ENCODE results near the gene DCC. TPM values are rescaled to one million over a fixed set of nuclear protein-coding genes. Genes with fewer than 3 reads are reported as not detected.

Gene DCC
- total and polyA plus RNA-seq, 9 of the 15 experiments (the other 6 are each of a cell fraction or from before 2014, with no cell fraction given): not detected

DNA sequence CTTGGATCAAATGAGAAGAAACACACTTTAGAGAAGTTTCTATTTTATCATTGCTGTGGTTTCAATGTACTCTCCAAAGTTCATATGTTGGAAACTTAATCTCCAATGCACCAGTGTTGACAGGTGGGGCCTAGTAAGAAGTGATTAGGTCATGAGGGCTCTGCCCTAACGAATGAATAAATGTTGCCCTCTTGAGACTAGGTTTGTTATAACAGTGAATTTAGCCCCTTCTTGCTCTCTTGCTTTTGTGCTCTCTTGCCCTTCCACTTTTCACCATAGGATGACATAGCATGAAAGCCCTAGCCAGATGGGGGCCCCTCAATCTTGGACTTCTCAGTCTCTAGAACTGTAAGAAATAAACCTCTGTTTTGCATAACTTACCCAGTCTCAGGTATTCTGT, 664.8 kb downstream of the DCC start:
- TF ChIP-seq NFIC (IDR thresholded peaks at IDR 0.05) (no peak), CCNT2 (IDR thresholded peaks at IDR 0.05; ENCODE audit: borderline replicate concordance, extremely low read depth, insufficient read length, low read depth, low read length) (no peak), ZNF384 (IDR thresholded peaks at IDR 0.05; ENCODE audit: low read depth, low read length) (no peak), POLR3A (IDR thresholded peaks at IDR 0.05; ENCODE audit: borderline replicate concordance, extremely low read depth, insufficient read depth, insufficient read length) (no peak), NUFIP1 (IDR thresholded peaks at IDR 0.05; ENCODE audit: partially characterized antibody) (no peak), ESRRB (CRISPR knock-in tag; IDR thresholded peaks at IDR 0.05; ENCODE audit: borderline replicate concordance) (no peak), ZNF76 (CRISPR knock-in tag; IDR thresholded peaks at IDR 0.05; ENCODE audit: borderline replicate concordance) (no peak), XRCC5 (IDR thresholded peaks at IDR 0.05; ENCODE audit: low read depth, low read length) (no peak), RUNX1 (IDR thresholded peaks at IDR 0.05; ENCODE audit: low read depth) (no peak), ZC3H4 (CRISPR knock-in tag; IDR thresholded peaks at IDR 0.05; ENCODE audit: borderline replicate concordance) (no peak)
- TF ChIP-seq, protein P1, sequence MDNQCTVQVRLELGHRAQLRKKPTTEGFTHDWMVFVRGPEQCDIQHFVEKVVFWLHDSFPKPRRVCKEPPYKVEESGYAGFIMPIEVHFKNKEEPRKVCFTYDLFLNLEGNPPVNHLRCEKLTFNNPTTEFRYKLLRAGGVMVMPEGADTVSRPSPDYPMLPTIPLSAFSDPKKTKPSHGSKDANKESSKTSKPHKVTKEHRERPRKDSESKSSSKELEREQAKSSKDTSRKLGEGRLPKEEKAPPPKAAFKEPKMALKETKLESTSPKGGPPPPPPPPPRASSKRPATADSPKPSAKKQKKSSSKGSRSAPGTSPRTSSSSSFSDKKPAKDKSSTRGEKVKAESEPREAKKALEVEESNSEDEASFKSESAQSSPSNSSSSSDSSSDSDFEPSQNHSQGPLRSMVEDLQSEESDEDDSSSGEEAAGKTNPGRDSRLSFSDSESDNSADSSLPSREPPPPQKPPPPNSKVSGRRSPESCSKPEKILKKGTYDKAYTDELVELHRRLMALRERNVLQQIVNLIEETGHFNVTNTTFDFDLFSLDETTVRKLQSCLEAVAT (IDR thresholded peaks at IDR 0.05): no peak
- TF ChIP-seq, protein P2, sequence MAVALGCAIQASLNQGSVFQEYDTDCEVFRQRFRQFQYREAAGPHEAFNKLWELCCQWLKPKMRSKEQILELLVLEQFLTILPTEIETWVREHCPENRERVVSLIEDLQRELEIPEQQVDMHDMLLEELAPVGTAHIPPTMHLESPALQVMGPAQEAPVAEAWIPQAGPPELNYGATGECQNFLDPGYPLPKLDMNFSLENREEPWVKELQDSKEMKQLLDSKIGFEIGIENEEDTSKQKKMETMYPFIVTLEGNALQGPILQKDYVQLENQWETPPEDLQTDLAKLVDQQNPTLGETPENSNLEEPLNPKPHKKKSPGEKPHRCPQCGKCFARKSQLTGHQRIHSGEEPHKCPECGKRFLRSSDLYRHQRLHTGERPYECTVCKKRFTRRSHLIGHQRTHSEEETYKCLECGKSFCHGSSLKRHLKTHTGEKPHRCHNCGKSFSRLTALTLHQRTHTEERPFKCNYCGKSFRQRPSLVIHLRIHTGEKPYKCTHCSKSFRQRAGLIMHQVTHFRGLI (CRISPR knock-in tag; IDR thresholded peaks at IDR 0.05): no peak
- TF ChIP-seq, protein P3, sequence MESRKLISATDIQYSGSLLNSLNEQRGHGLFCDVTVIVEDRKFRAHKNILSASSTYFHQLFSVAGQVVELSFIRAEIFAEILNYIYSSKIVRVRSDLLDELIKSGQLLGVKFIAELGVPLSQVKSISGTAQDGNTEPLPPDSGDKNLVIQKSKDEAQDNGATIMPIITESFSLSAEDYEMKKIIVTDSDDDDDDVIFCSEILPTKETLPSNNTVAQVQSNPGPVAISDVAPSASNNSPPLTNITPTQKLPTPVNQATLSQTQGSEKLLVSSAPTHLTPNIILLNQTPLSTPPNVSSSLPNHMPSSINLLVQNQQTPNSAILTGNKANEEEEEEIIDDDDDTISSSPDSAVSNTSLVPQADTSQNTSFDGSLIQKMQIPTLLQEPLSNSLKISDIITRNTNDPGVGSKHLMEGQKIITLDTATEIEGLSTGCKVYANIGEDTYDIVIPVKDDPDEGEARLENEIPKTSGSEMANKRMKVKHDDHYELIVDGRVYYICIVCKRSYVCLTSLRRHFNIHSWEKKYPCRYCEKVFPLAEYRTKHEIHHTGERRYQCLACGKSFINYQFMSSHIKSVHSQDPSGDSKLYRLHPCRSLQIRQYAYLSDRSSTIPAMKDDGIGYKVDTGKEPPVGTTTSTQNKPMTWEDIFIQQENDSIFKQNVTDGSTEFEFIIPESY (CRISPR knock-in tag; IDR thresholded peaks at IDR 0.05): no peak
- TF ChIP-seq, protein P4, sequence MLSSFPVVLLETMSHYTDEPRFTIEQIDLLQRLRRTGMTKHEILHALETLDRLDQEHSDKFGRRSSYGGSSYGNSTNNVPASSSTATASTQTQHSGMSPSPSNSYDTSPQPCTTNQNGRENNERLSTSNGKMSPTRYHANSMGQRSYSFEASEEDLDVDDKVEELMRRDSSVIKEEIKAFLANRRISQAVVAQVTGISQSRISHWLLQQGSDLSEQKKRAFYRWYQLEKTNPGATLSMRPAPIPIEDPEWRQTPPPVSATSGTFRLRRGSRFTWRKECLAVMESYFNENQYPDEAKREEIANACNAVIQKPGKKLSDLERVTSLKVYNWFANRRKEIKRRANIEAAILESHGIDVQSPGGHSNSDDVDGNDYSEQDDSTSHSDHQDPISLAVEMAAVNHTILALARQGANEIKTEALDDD (IDR thresholded peaks at IDR 0.05): no peak
- Histone ChIP-seq H3K9ac (ENCODE audit: insufficient read depth in 1 of 2, low read depth in 2 of 2, low read length in 2 of 2) (no peak overlapping the region), H3K4me3 (no peak overlapping the region), H3K27me3 (ENCODE audit: control insufficient read depth in 2 of 2, insufficient read depth in 2 of 2, low read length in 2 of 2) (no peaks in the 10 kb centered on the region), H4K20me1 (replicated peaks; ENCODE audit: control insufficient read depth, insufficient read depth, low read length) (no peaks in the 10 kb centered on the region), H3K27ac (ENCODE audit: extremely low read depth, low read depth, low read length) (no peak overlapping the region), H2AFZ (ENCODE audit: low read depth, low read length) (no peak overlapping the region), H3K79me2 (ENCODE audit: control insufficient read depth, insufficient read depth, low read length) (no peaks in the 10 kb centered on the region), H3K4me1 (replicated peaks in 1 of 2; ENCODE audit: control insufficient read depth in 2 of 2, insufficient read depth in 2 of 2, low read length in 2 of 2) (no peaks in the 10 kb centered on the region), H3K9me3 (replicated peaks; ENCODE audit: control insufficient read depth, insufficient read depth, low read depth, low read length) (no peaks in the 10 kb centered on the region), H3K9me1 (ENCODE audit: control insufficient read depth, insufficient read depth, low read length) (no peaks in the 10 kb centered on the region), H3K36me3 (ENCODE audit: control insufficient read depth, insufficient read depth, low read length) (no peaks in the 10 kb centered on the region), H3K4me2 (ENCODE audit: insufficient read depth, low read length) (no peak overlapping the region)
- no peak for ATAC-seq
- DNase-seq (ENCODE audit: extremely low read depth in 1 of 4, low spot score in 3 of 4): no peak
- in situ Hi-C loops (cut with MboI): no loop called here
- FAIRE-seq: no peak
- CTCF ChIA-PET (ENCODE audit: low intra/inter-chr PET ratio): no interaction called here
- WGBS (ENCODE audit: insufficient coverage, low coverage, missing lambda C conversion rate): 0% methylated on average over 1 of the region's 1 CpG
- no TSS peak for BruUV-seq (replicated peaks)
- intact Hi-C loops (cut with micrococcal nuclease): no loop called here
- POLR2A ChIA-PET: no interaction called here

All from K562 (cell line).